K562 (cell line): ENCODE data around the gene DHDH. TPM values are rescaled to one million over a fixed set of nuclear protein-coding genes. Genes with fewer than 3 reads are reported as not detected.
"Not testable (repeated sequence)": the region's sequence is repeated elsewhere in the genome, so short reads cannot be mapped to it uniquely, and the experiment has no call there.

Source experiments
- ATAC-seq: fragments of 200-7000 bp; cut with Tn5 transposase; 3 replicates; pipeline ENCODE4 v1.9.1; 2020; ENCODE audit warnings: moderate library complexity
- BruUV-seq: library from RNA; stranded (reverse); fragments of 400-500 nt; replicated peaks from 2 replicates; lab custom pipeline; 2021; lab: Mats Ljungman, UMichigan
- CTCF ChIA-PET: fragments of 300-600 bp; formaldehyde crosslinking; extraction: SDS; loops from one replicate; lab custom pipeline; 2021; ENCODE audit warnings: low intra/inter-chr PET ratio; lab: Yijun Ruan, JAX
- POLR2A ChIA-PET: fragments of 300-600, 350-650 bp; sonication (Branson Sonifier 250); formaldehyde crosslinking; extraction: SDS; loops from one replicate; lab custom pipeline; 2021; ENCODE audit warnings: antibody characterized with exemption, inconsistent platforms; lab: Yijun Ruan, JAX
- DNase-seq, 4 experiments: peaks; one replicate each; pipeline versions ENCODE4 v3.0.0 to v3.0.0-alpha.2; 2011 to 2018; ENCODE audit warnings: low spot score in 3 of 4, mixed read lengths in 3 of 4; ENCODE audit errors: extremely low read depth in 1 of 4
- FAIRE-seq: peaks from 2 replicates; lab custom pipeline; 2011; peaks lifted over from hg19 to GRCh38; lab: Jason Lieb, UNC
- H2AFZ ChIP-seq: 2 replicates; pipeline ENCODE4 v1.6.0; 2011; ENCODE audit warnings: low read depth, low read length, control low read depth, inconsistent platforms
- H3K27ac ChIP-seq: fragments of 200-600 bp; 3 replicates; pipeline ENCODE4 v1.8.0; 2011; ENCODE audit warnings: low read depth, mild to moderate bottlenecking, control low read depth, inconsistent platforms, low read length, moderate library complexity, mixed read lengths; ENCODE audit errors: extremely low read depth
- H3K27me3 ChIP-seq, 2 experiments: fragments of 300-600 bp in 1 of 2; 2 replicates in 1 of 2; 3 replicates in 1 of 2; pipeline versions ENCODE4 v1.6.0 to v1.8.0; 2011; ENCODE audit warnings: inconsistent platforms in 2 of 2, low read length in 2 of 2, mild to moderate bottlenecking in 1 of 2, mixed read lengths in 1 of 2, moderate library complexity in 1 of 2; ENCODE audit not compliant: control insufficient read depth in 2 of 2, insufficient read depth in 2 of 2
- H3K36me3 ChIP-seq: fragments of 300-600 bp; 3 replicates; pipeline ENCODE4 v1.8.0; 2011; ENCODE audit warnings: mild to moderate bottlenecking, low read length, inconsistent platforms; ENCODE audit not compliant: control insufficient read depth, insufficient read depth
- H3K4me1 ChIP-seq, 2 experiments: fragments of 200-600 bp in 1 of 2; replicated peaks in 1 of 2; 2 replicates in 1 of 2; 3 replicates in 1 of 2; pipeline versions ENCODE4 v1.5.1 to v1.8.0; 2011; ENCODE audit warnings: inconsistent platforms in 2 of 2, low read length in 2 of 2, mild to moderate bottlenecking in 1 of 2, mixed read lengths in 1 of 2, moderate library complexity in 1 of 2; ENCODE audit not compliant: control insufficient read depth in 2 of 2, insufficient read depth in 2 of 2
- H3K4me2 ChIP-seq: 2 replicates; pipeline ENCODE4 v1.6.1; 2011; ENCODE audit warnings: low read length, control low read depth, inconsistent platforms, mixed read lengths; ENCODE audit not compliant: insufficient read depth
- H3K4me3 ChIP-seq: fragments of 200-600 bp; sonication (generic), shearing (Covaris generic); 2 replicates; pipeline ENCODE4 v1.5.1; 2016; ENCODE audit warnings: control low read depth, inconsistent platforms
- H3K79me2 ChIP-seq: fragments of 200-600 bp; 3 replicates; pipeline ENCODE4 v1.8.0; 2011; ENCODE audit warnings: low read length, inconsistent platforms; ENCODE audit not compliant: control insufficient read depth, insufficient read depth
- H3K9ac ChIP-seq, 2 experiments: 2 replicates each; pipeline versions ENCODE4 v1.6.0 to v1.6.1; 2011; ENCODE audit warnings: low read depth in 2 of 2, low read length in 2 of 2, control low read depth in 1 of 2, inconsistent platforms in 1 of 2, mild to moderate bottlenecking in 1 of 2, mixed read lengths in 1 of 2; ENCODE audit not compliant: insufficient read depth in 1 of 2
- H3K9me1 ChIP-seq: one replicate; pipeline ENCODE4 v1.6.0; 2011; ENCODE audit warnings: inconsistent platforms, mild to moderate bottlenecking, low read length, moderate library complexity; ENCODE audit not compliant: control insufficient read depth, insufficient read depth
- H3K9me3 ChIP-seq: replicated peaks from 2 replicates; pipeline ENCODE4 v1.5.1; 2011; ENCODE audit warnings: low read depth, low read length, inconsistent platforms; ENCODE audit not compliant: control insufficient read depth, insufficient read depth
- H4K20me1 ChIP-seq: replicated peaks from 2 replicates; pipeline ENCODE4 v1.6.1; 2011; ENCODE audit warnings: low read length, inconsistent platforms, mixed read lengths; ENCODE audit not compliant: control insufficient read depth, insufficient read depth
- C11orf30 ChIP-seq: fragments of 450-650 bp; IDR thresholded peaks from 2 replicates; pipeline ENCODE4 v1.6.1; 2016; ENCODE audit warnings: low read depth, mild to moderate bottlenecking
- CREB3 ChIP-seq: fragments of 450-650 bp; conservative IDR thresholded peaks from 2 replicates; pipeline ENCODE4 v1.6.1; 2016; ENCODE audit warnings: missing genetic modification characterization, low read depth, mild to moderate bottlenecking, missing compliant biosample characterization, moderate library complexity
- DDX20 ChIP-seq: fragments of 450-650 bp; IDR thresholded peaks from 2 replicates; pipeline ENCODE4 v1.6.1; 2016; ENCODE audit warnings: missing genetic modification characterization, low read depth, mild to moderate bottlenecking, missing compliant biosample characterization, moderate library complexity
- ID3 ChIP-seq, 2 experiments: fragments of 250-450 bp in 1 of 2; fragments of 450-650 bp in 1 of 2; sonication (Bioruptor Pico) in 1 of 2; IDR thresholded peaks; 2 replicates each; pipeline versions ENCODE4 v1.6.1 to v1.8.0; 2016 to 2021; ENCODE audit warnings: mild to moderate bottlenecking in 2 of 2, moderate library complexity in 2 of 2, missing compliant biosample characterization in 1 of 2, missing genetic modification characterization in 1 of 2
- KDM1A ChIP-seq, 2 experiments: fragments of 450-650 bp; IDR thresholded peaks; 2 replicates each; pipeline ENCODE4 v1.6.1; 2016; ENCODE audit warnings: mild to moderate bottlenecking in 2 of 2
- MECOM ChIP-seq: fragments of 250-450 bp; sonication (Bioruptor Pico); IDR thresholded peaks from 2 replicates; pipeline ENCODE4 v1.8.0; 2022; ENCODE audit warnings: inconsistent platforms
- MEF2D ChIP-seq: conservative IDR thresholded peaks from 2 replicates; pipeline ENCODE4 v1.6.1; 2016; ENCODE audit warnings: low read depth, missing genetic modification characterization, missing compliant biosample characterization
- NFE2 ChIP-seq: IDR thresholded peaks from 2 replicates; pipeline ENCODE4 v1.6.1; 2014; ENCODE audit warnings: antibody characterized with exemption, low read depth
- SMAD4 ChIP-seq: fragments of 250-450 bp; sonication (Bioruptor Pico); conservative IDR thresholded peaks from 2 replicates; pipeline ENCODE4 v1.8.0; 2021; ENCODE audit warnings: inconsistent platforms, mild to moderate bottlenecking, moderate library complexity
- ZNF263 ChIP-seq: sonication (generic); formaldehyde crosslinking; IDR thresholded peaks from 2 replicates; pipeline ENCODE4 v1.8.0; 2022; ENCODE audit warnings: mild to moderate bottlenecking, missing genetic modification reagents, borderline replicate concordance
- ZNF583 ChIP-seq: fragments of 250-450 bp; sonication (Bioruptor Pico); IDR thresholded peaks from 2 replicates; pipeline ENCODE4 v1.4.0; 2020
- ZNF668 ChIP-seq: fragments of 250-450 bp; sonication (Bioruptor Pico); IDR thresholded peaks from 2 replicates; pipeline ENCODE4 v1.8.0; 2022; ENCODE audit warnings: mild to moderate bottlenecking, inconsistent platforms
- WGBS: fragments of 100-300 bp; shearing (Covaris generic); methylation state at CpG from one replicate; pipeline ENCODE4 v1.1.6; 2016; ENCODE audit warnings: low coverage, mixed read lengths; ENCODE audit not compliant: insufficient coverage; ENCODE audit errors: missing lambda C conversion rate; 5-methylcytosine and 5-hydroxymethylcytosine counted together
- in situ Hi-C: fragments of 300-500 bp; cut with MboI; formaldehyde crosslinking; loops from 4 replicates; pipeline ENCODE4 v1.15.0; 2018; ENCODE audit warnings: inconsistent platforms, mixed read lengths
- intact Hi-C: fragments of 100-400 bp; cut with micrococcal nuclease; formaldehyde crosslinking; loops from 2 replicates; pipeline ENCODE4 v1.14.2; 2022
- polyA plus RNA-seq, 8 experiments: library from polyadenylated mRNA; depleted of rRNA in 4 of 8; stranded (reverse) in 5 of 8; unstranded in 3 of 8; fragments of >200 nt; fragmentation: Nextera tagmentation in 2 of 8; fragmentation: Illumina TruSeq in 1 of 8; extraction: Ambion mirVana in 2 of 8; extraction: Trizol in 1 of 8; gene quantifications; 2 replicates each; pipeline versions ENCODE4 v1.2.1 to v1.2.3, GENCODE V29; 2011 to 2014; ENCODE audit warnings: inconsistent platforms in 1 of 8, missing spikeins in 1 of 8
- total RNA-seq, 7 experiments: library from RNA; depleted of rRNA in 6 of 7; stranded (reverse); fragments of >200 nt in 6 of 7; fragmentation: Illumina TruSeq in 2 of 7; extraction: Trizol in 2 of 7; gene quantifications; 2 replicates each; pipeline versions ENCODE4 v1.2.1 to v1.2.3, GENCODE V29; 2011 to 2021; ENCODE audit warnings: low replicate concordance in 1 of 7
- TF ChIP-seq, protein P1 (sequence below), 3 experiments: fragments of 200-800 bp in 1 of 3; sonication (Bioruptor generic) in 1 of 3; sonication (generic) in 1 of 3; formaldehyde crosslinking in 1 of 3; IDR thresholded peaks; 2 replicates each; pipeline versions ENCODE4 v1.6.1 to v1.8.0; 2016 to 2022; ENCODE audit warnings: mild to moderate bottlenecking in 2 of 3, missing compliant biosample characterization in 2 of 3, missing genetic modification characterization in 2 of 3, missing genetic modification reagents in 1 of 3

Gene DHDH
- total and polyA plus RNA-seq, 9 of the 15 experiments (the other 6 are each of a cell fraction or from before 2014, with no cell fraction given) = 0.37 to 1.9 (median 0.87) TPM

GRCh38 chr19:48887861-48888612, 45.5 kb upstream of the DHDH start (continued):
- TF ChIP-seq ZNF263 (CRISPR knock-in tag) (no peak), C11orf30 (peak; percentile 73)
- TF ChIP-seq, all 486 proteins: peak for 9

DNA sequence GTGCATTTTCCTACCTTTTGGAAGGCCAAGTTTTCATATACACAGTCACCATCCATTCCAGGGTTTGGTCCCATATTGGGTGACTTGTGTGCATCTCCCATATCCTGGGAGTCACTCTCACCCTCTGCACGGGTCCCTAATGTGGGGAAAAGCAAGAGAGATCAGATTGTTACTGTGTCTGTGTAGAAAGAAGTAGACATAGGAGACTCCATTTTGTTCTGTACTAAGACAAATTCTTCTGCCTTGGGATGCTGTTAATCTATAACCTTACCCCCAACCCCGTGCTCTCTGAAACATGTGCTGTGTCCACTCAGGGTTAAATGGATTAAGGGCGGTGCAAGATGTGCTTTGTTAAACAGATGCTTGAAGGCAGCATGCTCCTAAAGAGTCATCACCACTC, 44.0 kb upstream of the DHDH start:
- H3K9ac ChIP-seq; H3K4me2 ChIP-seq; FAIRE-seq; intact Hi-C loops; H3K9me3 ChIP-seq; H3K79me2 ChIP-seq; in situ Hi-C loops; ATAC-seq; H3K4me3 ChIP-seq; H3K36me3 ChIP-seq; CTCF ChIA-PET; BruUV-seq; DNase-seq; H3K27ac ChIP-seq; H3K27me3 ChIP-seq; H3K9me1 ChIP-seq; H4K20me1 ChIP-seq; TF ChIP-seq ID3 (CRISPR knock-in tag; IDR thresholded peaks at IDR 0.05): not testable (repeated sequence)
- WGBS = 64% methylated on average over 1 of the region's 3 CpGs
- H3K4me1 ChIP-seq = peaks cover 34 to 59% of the 10 kb centered on the region in 2 experiments
- H2AFZ ChIP-seq = peak overlapping the region; percentile 51; the same call in 1 of the 2 replicates
- POLR2A ChIA-PET = interaction anchor here (0.9 to 5.9 kb wide), 3 partner anchors 9 to 77 kb away, joined by 3 to 71 read pairs (median 6); partner anchors contain the start of gene PPP1R15A
- TF ChIP-seq NFE2 = 0 out of 2 replicates have a peak, but pooled peaks have one; percentile 6
- TF ChIP-seq DDX20 (tag) = 0 out of 2 replicates have a peak, but pooled peaks have one; percentile 32
- TF ChIP-seq ZNF668 = 0 out of 2 replicates have a peak, but pooled peaks have one; percentile 48
- TF ChIP-seq ZNF583 (CRISPR knock-in tag) = peak; percentile 58; the same call in 1 of the 2 replicates
- 0 out of 2 replicates have a peak, but pooled peaks have one; percentile 31 for TF ChIP-seq MEF2D
- TF ChIP-seq ID3 (tag; IDR thresholded peaks at IDR 0.05) = peak; percentile 81
- TF ChIP-seq MECOM (CRISPR knock-in tag) = 0 out of 2 replicates have a peak, but pooled peaks have one; percentile 38
- TF ChIP-seq CREB3 (tag) = peak; percentile 89
- TF ChIP-seq SMAD4 (CRISPR knock-in tag) = peak; percentile 63
- TF ChIP-seq, protein P1, sequence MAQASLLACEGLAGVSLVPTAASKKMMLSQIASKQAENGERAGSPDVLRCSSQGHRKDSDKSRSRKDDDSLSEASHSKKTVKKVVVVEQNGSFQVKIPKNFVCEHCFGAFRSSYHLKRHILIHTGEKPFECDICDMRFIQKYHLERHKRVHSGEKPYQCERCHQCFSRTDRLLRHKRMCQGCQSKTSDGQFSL (CRISPR knock-in tag; IDR thresholded peaks at IDR 0.05) = not testable (repeated sequence)
- TF ChIP-seq, protein P1 (tag; IDR thresholded peaks at IDR 0.05) = peak in 1 of 2 experiments; percentile 39; a peak in 1 of 4 replicates
- peak in 1 of 2 experiments; percentile 3; a peak in 1 of 4 replicates for TF ChIP-seq KDM1A (IDR thresholded peaks at IDR 0.05)
